Measurements from ENCODE around the gene TRIM36.

TRIM36 gene

GRCh38 chr5:115132465-115132864 is 37.2 kb downstream of the TRIM36 start:
- DNase-seq (ENCODE audit: insufficient read length, low spot score) (no peak), FAIRE-seq (no peak)
- no peak for TF ChIP-seq POLR2A (IDR thresholded peaks at IDR 0.05; ENCODE audit: low read depth, low read length)

GRCh38 chr5:115126303-115126702 is 43.4 kb downstream of the TRIM36 start:
- DNase-seq (ENCODE audit: insufficient read length, low spot score) (no peak), FAIRE-seq (no peak)
- no peak for TF ChIP-seq POLR2A (IDR thresholded peaks at IDR 0.05; ENCODE audit: low read depth, low read length)

- no peak for TF ChIP-seq POLR2A (IDR thresholded peaks at IDR 0.05; ENCODE audit: low read depth, low read length)
- DNase-seq (ENCODE audit: insufficient read length, low spot score) (no peak), FAIRE-seq (no peak)
Observed at GRCh38 chr5:115124741-115125140, 45.0 kb downstream of the TRIM36 start.

DNA sequence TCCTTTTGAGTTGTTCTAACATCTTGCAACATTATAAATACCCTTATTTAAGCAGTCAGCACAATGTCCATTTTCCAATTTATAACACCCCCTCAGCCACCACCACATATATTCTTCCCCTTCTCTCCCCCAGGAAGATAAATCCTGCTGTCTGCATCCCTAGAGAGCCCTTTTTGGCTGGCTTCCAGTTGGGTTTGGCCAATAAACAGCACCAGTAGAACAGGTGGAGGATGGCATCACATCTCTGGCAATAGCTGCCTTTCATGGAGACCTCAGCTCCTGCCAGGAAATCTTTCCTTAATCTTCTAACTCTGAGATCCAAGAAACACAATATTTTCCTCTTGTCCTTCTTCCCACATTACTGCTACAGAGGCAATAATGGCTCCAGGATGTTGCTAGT is 53.7 kb downstream of the TRIM36 start:
- TF ChIP-seq POLR2A (IDR thresholded peaks at IDR 0.05; ENCODE audit: low read depth, low read length): no peak
- FAIRE-seq: no peak

DNA sequence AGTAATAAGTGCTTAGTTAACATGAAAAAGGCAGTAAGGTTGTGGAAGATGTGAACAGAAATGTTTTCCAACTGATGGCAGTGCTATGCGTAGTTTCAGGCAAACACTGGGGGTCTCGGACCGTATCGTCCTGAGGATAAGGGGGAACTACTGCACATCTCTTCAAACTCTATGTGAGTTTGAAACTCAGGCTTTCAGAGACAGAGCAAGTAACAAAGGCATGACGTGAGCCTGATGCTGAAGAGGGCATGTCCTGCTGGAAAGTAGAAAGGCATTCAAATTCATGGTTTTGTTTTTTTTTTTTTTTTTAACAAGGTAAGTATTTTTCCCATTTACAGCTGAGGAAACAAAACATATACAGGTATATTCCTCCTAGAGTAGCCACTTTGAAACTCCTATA is 59.9 kb downstream of the TRIM36 start:
- DNase-seq (ENCODE audit: insufficient read length, low spot score): no peak
- TF ChIP-seq POLR2A (IDR thresholded peaks at IDR 0.05; ENCODE audit: low read depth, low read length): no peak
- FAIRE-seq: no peak

More for the DNA sequence above, 53.7 kb downstream of the TRIM36 start:
- DNase-seq (ENCODE audit: insufficient read length, low spot score): no peak

DNA sequence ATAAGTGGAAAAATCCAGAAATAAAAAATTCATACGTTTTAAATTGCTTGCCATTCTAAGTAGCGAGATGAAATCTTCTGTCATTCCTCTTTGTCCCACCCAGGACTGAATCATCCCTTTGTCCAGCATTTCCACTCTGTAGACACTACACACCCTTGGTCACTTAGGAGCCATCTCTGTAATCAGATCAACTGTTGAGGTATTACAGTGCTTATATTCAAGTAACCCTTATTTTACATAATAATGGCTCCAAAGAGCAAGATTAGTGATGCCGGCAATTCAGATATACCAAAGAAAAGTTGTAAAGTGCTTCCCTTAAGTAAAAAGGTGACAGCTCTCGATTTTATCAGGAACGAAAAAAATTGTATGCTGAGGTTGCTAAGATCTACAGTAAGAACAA is 60.4 kb downstream of the TRIM36 start:
- no peak for DNase-seq (ENCODE audit: insufficient read length, low spot score)
- no peak for FAIRE-seq
- TF ChIP-seq POLR2A (IDR thresholded peaks at IDR 0.05; ENCODE audit: low read depth, low read length): no peak

DNA sequence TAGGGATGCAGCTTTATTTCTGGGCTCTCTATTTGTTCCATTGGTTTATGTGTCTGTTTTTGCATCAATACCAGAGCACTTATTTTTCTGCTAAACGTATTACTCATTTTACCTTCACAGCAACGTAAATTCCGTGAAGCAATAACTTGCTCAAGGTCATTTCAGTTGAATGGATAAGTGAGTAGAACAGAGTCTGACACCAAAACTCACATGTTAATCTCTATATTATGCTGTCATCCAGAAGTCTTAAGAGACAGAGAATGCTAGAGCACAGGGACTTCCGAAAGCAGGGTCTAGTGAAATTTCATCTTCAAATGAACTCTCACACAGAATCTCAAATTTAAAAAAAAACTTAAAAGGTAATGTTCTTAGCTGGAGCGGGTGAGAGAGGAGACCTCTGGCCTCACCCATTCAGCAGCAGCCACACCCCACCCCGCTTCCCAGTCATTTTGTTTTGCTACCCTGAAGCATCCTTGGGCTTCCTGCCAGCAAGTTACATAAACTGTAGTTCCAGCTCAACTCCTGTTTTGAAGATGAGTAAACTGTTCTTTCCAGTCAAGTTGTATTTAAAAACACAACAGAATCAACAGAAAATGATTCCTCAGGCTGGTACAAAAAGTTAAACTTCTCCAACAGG is 69.3 kb downstream of the TRIM36 start:
- no peak for DNase-seq (ENCODE audit: insufficient read length, low spot score)
- no peak for FAIRE-seq
- no peak for TF ChIP-seq POLR2A (IDR thresholded peaks at IDR 0.05; ENCODE audit: low read depth, low read length)

DNA sequence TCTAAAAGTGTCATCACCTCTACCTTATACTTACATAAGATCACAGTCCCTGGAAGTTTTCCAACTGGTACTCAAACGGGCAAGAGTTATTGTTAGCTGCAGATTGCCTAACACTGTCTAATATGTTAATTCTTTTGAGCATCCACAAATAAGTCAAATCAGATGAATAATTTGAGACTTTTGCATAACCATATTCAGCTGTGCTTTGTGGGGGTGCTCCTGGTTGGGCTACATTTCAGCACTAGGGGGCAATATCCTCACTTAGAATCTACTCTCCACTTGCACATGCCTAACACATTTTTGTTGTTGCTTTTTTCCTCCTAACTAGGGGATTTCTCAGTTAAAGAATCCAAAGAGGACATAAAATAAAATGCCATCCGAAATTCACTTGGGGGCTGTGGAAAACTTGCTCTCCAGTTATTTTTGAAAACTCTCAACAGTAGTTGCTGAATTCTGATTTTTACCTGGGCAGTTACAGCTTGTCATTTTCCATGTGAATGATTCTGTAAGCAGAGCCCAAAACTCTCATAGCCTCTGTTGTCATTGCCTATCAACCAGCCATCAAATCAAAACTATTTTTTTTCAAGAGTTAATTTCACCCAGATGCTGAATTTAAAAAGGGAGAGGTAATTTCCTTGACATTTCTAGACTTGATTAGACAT is 71.5 kb downstream of the TRIM36 start:
- FAIRE-seq (peak; percentile 92), DNase-seq (ENCODE audit: insufficient read length, low spot score) (no peak)
- TF ChIP-seq POLR2A (IDR thresholded peaks at IDR 0.05; ENCODE audit: low read depth, low read length): no peak

DNA sequence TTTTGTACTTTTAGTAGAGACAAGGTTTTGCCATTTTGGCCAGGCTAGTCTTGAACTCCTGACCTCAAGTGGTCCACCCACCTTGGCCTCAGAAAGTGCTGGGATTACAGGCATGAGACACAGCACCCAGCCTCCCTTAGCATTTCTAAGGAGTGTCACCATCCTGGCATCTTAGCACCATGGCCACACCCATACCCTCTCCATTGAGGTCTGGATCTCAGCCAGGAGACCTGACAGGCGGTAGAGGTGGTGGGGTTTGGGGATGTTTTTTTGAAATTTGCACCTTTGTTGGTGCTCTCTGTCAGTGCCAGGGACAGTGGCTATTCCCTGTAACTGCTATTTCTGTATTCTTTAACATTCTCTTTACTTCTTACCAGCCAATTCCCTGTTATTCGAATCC is 72.5 kb downstream of the TRIM36 start:
- DNase-seq (ENCODE audit: insufficient read length, low spot score) (peak; percentile 25), FAIRE-seq (no peak)
- TF ChIP-seq POLR2A (IDR thresholded peaks at IDR 0.05; ENCODE audit: low read depth, low read length): no peak

GRCh38 chr5:115096034-115096769 is 73.5 kb downstream of the TRIM36 start:
- TF ChIP-seq POLR2A (IDR thresholded peaks at IDR 0.05; ENCODE audit: low read depth, low read length): no peak
- DNase-seq (ENCODE audit: insufficient read length, low spot score) (no peak), FAIRE-seq (no peak)

DNA sequence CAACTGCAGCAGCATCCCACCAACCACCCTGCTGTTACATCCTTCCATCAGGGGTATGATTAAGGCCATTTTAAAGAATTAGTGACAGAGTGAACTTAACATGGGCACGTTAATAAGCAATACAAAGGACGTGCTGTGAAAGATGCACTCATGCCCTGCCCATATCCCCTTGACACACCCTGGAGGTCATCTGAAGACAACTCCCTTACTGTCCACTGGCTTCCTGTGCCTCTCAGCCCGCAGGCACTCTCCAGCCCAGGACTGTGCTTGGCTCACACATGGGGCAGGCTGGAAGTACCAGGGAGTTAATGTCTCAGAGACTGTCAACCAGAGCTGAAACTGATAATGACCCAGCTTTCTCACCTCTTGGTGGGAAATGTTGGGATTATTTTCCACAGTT is 81.8 kb downstream of the TRIM36 start:
- TF ChIP-seq POLR2A (IDR thresholded peaks at IDR 0.05; ENCODE audit: low read depth, low read length): no peak
- DNase-seq (ENCODE audit: insufficient read length, low spot score) (no peak), FAIRE-seq (no peak)

- TF ChIP-seq POLR2A (IDR thresholded peaks at IDR 0.05; ENCODE audit: low read depth, low read length): no peak
- FAIRE-seq: no peak
- no peak for DNase-seq (ENCODE audit: insufficient read length, low spot score)
Observed at GRCh38 chr5:115086473-115086872, 83.2 kb downstream of the TRIM36 start.

DNA sequence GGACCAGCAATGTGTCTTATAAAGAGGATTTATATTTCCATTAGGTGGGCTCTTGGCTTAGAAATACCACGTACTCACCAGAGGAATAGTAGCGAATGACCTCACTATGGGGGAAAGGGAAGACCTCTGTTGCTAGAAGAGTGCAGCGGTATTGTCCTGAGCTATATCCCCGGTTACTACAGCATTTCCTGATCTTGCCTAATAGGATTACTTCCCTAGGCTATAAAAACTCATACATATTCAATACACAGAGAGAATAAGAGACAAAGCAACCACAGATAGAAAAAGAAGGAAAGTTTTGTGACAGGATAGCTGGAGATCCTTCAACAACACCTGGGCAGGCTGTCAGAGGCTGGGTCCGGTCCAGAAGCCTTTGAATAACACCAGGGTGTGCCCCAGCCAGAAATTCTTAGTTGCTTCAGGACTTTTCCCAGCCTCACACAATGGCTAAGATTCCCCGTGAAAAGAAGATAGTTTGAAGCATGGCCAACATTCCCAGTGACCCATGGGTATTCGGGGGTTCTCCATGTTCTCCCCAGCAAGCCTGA is 85.4 kb downstream of the TRIM36 start:
- no peak for FAIRE-seq
- TF ChIP-seq POLR2A (IDR thresholded peaks at IDR 0.05; ENCODE audit: low read depth, low read length): no peak

GRCh38 chr5:115079924-115080623 is 89.6 kb downstream of the TRIM36 start:
- no peak for TF ChIP-seq POLR2A (IDR thresholded peaks at IDR 0.05; ENCODE audit: low read depth, low read length)
- no peak for DNase-seq (ENCODE audit: insufficient read length, low spot score)
- FAIRE-seq: no peak

More for the DNA sequence above, 85.4 kb downstream of the TRIM36 start:
- no peak for DNase-seq (ENCODE audit: insufficient read length, low spot score)

All from H54 (cell line).